Measurements from ENCODE around the gene PSD2.

PSD2 gene

GRCh38 chr5:139843991-139844390 lies 48.4 kb downstream of the PSD2 start:
- no peak overlapping the region for H3K4me3 ChIP-seq (ENCODE audit: low read depth, low read length)
- DNase-seq (ENCODE audit: low read depth): no peak
- TF ChIP-seq CTCF (IDR thresholded peaks at IDR 0.05; ENCODE audit: control insufficient read depth, extremely low read depth, insufficient read depth): no peak

- no peak overlapping the region for H3K4me3 ChIP-seq (ENCODE audit: low read depth, low read length)
- peak; percentile 11 for DNase-seq (ENCODE audit: low read depth)
- TF ChIP-seq CTCF (IDR thresholded peaks at IDR 0.05; ENCODE audit: control insufficient read depth, extremely low read depth, insufficient read depth): peak; percentile 78
These were observed 49.0 kb downstream of the PSD2 start for GRCh38 chr5:139844472-139845145.

- no peak for TF ChIP-seq CTCF (IDR thresholded peaks at IDR 0.05; ENCODE audit: control insufficient read depth, extremely low read depth, insufficient read depth)
- no peak for DNase-seq (ENCODE audit: low read depth)
These were observed 50.5 kb downstream of the PSD2 start for GRCh38 chr5:139845846-139846681.

GRCh38 chr5:139847091-139847490 lies 51.5 kb downstream of the PSD2 start:
- no peak for DNase-seq (ENCODE audit: low read depth)
- H3K4me3 ChIP-seq (ENCODE audit: low read depth, low read length): no peak overlapping the region
- no peak for TF ChIP-seq CTCF (IDR thresholded peaks at IDR 0.05; ENCODE audit: control insufficient read depth, extremely low read depth, insufficient read depth)

More at GRCh38 chr5:139845846-139846681, 50.5 kb downstream of the PSD2 start:
- no peak overlapping the region for H3K4me3 ChIP-seq (ENCODE audit: low read depth, low read length)

GRCh38 chr5:139847790-139848507 lies 52.3 kb downstream of the PSD2 start:
- no peak for TF ChIP-seq CTCF (IDR thresholded peaks at IDR 0.05; ENCODE audit: control insufficient read depth, extremely low read depth, insufficient read depth)
- no peak overlapping the region for H3K4me3 ChIP-seq (ENCODE audit: low read depth, low read length)
- no peak for DNase-seq (ENCODE audit: low read depth)

GRCh38 chr5:139848508-139849100 lies 53.0 kb downstream of the PSD2 start:
- no peak for TF ChIP-seq CTCF (IDR thresholded peaks at IDR 0.05; ENCODE audit: control insufficient read depth, extremely low read depth, insufficient read depth)
- no peak for DNase-seq (ENCODE audit: low read depth)
- H3K4me3 ChIP-seq (ENCODE audit: low read depth, low read length): no peak overlapping the region

Measured in LNCaP clone FGC (cell line).